SU-DHL-6 (cell line): ENCODE measurements around the gene TBC1D16.

Source experiments
- H2AFZ ChIP-seq: fragments of 200-600 bp; sonication (generic); 2 replicates; pipeline ENCODE4 v1.6.1; 2014; ENCODE audit warnings: low read depth, mild to moderate bottlenecking, moderate library complexity, mixed read lengths, antibody characterized with exemption, low read length; ENCODE audit not compliant: severe bottlenecking
- H3F3A ChIP-seq: fragments of 200-600 bp; shearing (Covaris generic); 2 replicates; pipeline ENCODE4 v1.6.0; 2016; ENCODE audit warnings: antibody characterized with exemption, mild to moderate bottlenecking; ENCODE audit not compliant: insufficient read depth
- H3K27ac ChIP-seq: fragments of 200-600 bp; sonication (generic); 2 replicates; pipeline ENCODE4 v1.5.1; 2016; ENCODE audit warnings: low read depth, mild to moderate bottlenecking, low read length, moderate library complexity, mixed read lengths
- H3K27me3 ChIP-seq: fragments of 200-600 bp; sonication (generic), shearing (Covaris generic); 2 replicates; pipeline ENCODE4 v1.6.0; 2014; ENCODE audit warnings: mild to moderate bottlenecking, low read length
- H3K36me3 ChIP-seq: fragments of 200-600 bp; sonication (generic); 2 replicates; pipeline ENCODE4 v1.6.1; 2014; ENCODE audit warnings: mild to moderate bottlenecking, low read length, mixed read lengths
- H3K4me2 ChIP-seq: fragments of 300-600, 200-600 bp; shearing (Covaris generic), sonication (generic); 2 replicates; pipeline ENCODE4 v1.6.0; 2014; ENCODE audit warnings: low read length, low read depth, mild to moderate bottlenecking; ENCODE audit not compliant: poor library complexity, severe bottlenecking
- H3K4me3 ChIP-seq: fragments of 200-600 bp; sonication (generic); 2 replicates; pipeline ENCODE4 v1.5.1; 2014; ENCODE audit warnings: antibody characterized with exemption, low read length, mild to moderate bottlenecking, mixed read lengths; ENCODE audit not compliant: insufficient read depth, poor library complexity, severe bottlenecking
- H3K79me2 ChIP-seq: fragments of 200-600 bp; sonication (generic); 2 replicates; pipeline ENCODE4 v1.6.1; 2014; ENCODE audit warnings: mild to moderate bottlenecking, low read length, moderate library complexity; ENCODE audit not compliant: insufficient read depth
- H3K9ac ChIP-seq: fragments of 200-600 bp; sonication (generic); 2 replicates; pipeline ENCODE4 v1.7.0; 2014; ENCODE audit warnings: mild to moderate bottlenecking, low read length
- H3K9me2 ChIP-seq: fragments of 200-600 bp; sonication (generic); replicated peaks from 2 replicates; pipeline ENCODE4 v1.6.1; 2014; ENCODE audit warnings: low read length; ENCODE audit not compliant: insufficient read depth
- H3K9me3 ChIP-seq: fragments of 200-600 bp; sonication (generic); 2 replicates; pipeline ENCODE4 v1.6.1; 2014; ENCODE audit warnings: low read length, mixed read lengths; ENCODE audit not compliant: insufficient read depth
- H4K20me1 ChIP-seq: fragments of 200-600 bp; sonication (generic); 2 replicates; pipeline ENCODE4 v1.6.1; 2014; ENCODE audit warnings: low read depth, mild to moderate bottlenecking, antibody characterized with exemption, low read length, moderate library complexity, mixed read lengths
- EZH2phosphoT487 ChIP-seq: fragments of 200-600 bp; sonication (generic), shearing (Covaris generic); conservative IDR thresholded peaks from 2 replicates; pipeline ENCODE4 v1.6.1; 2018; ENCODE audit warnings: mild to moderate bottlenecking, antibody characterized with exemption, low read length, moderate library complexity, mixed read lengths
- TF ChIP-seq, protein P1 (sequence below): fragments of 200-600 bp; sonication (generic); IDR thresholded peaks from one replicate; pipeline ENCODE4 v1.5.1; 2017; ENCODE audit warnings: antibody characterized with exemption, mild to moderate bottlenecking, low read length, moderate library complexity; ENCODE audit not compliant: insufficient read depth, poor library complexity, severe bottlenecking

TBC1D16 gene

GRCh38 chr17:79984877-79985276 is 50.8 kb downstream of the TBC1D16 start:
- H3K4me2 ChIP-seq = no peak overlapping the region
- no peaks in the 10 kb centered on the region for H3K36me3 ChIP-seq
- H3K79me2 ChIP-seq = no peaks in the 10 kb centered on the region
- TF ChIP-seq, protein P1, sequence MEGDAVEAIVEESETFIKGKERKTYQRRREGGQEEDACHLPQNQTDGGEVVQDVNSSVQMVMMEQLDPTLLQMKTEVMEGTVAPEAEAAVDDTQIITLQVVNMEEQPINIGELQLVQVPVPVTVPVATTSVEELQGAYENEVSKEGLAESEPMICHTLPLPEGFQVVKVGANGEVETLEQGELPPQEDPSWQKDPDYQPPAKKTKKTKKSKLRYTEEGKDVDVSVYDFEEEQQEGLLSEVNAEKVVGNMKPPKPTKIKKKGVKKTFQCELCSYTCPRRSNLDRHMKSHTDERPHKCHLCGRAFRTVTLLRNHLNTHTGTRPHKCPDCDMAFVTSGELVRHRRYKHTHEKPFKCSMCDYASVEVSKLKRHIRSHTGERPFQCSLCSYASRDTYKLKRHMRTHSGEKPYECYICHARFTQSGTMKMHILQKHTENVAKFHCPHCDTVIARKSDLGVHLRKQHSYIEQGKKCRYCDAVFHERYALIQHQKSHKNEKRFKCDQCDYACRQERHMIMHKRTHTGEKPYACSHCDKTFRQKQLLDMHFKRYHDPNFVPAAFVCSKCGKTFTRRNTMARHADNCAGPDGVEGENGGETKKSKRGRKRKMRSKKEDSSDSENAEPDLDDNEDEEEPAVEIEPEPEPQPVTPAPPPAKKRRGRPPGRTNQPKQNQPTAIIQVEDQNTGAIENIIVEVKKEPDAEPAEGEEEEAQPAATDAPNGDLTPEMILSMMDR = no peak
- H3K9me3 ChIP-seq = no peaks in the 10 kb centered on the region
- no peak overlapping the region for H2AFZ ChIP-seq
- no peak overlapping the region for H3K9ac ChIP-seq
- no peak overlapping the region for H3K4me3 ChIP-seq
- H3K27ac ChIP-seq = no peak overlapping the region
- H3K27me3 ChIP-seq = no peaks in the 10 kb centered on the region
- H3F3A ChIP-seq = no peaks in the 10 kb centered on the region
- H4K20me1 ChIP-seq = no peaks in the 10 kb centered on the region
- H3K9me2 ChIP-seq = no peaks in the 10 kb centered on the region

DNA sequence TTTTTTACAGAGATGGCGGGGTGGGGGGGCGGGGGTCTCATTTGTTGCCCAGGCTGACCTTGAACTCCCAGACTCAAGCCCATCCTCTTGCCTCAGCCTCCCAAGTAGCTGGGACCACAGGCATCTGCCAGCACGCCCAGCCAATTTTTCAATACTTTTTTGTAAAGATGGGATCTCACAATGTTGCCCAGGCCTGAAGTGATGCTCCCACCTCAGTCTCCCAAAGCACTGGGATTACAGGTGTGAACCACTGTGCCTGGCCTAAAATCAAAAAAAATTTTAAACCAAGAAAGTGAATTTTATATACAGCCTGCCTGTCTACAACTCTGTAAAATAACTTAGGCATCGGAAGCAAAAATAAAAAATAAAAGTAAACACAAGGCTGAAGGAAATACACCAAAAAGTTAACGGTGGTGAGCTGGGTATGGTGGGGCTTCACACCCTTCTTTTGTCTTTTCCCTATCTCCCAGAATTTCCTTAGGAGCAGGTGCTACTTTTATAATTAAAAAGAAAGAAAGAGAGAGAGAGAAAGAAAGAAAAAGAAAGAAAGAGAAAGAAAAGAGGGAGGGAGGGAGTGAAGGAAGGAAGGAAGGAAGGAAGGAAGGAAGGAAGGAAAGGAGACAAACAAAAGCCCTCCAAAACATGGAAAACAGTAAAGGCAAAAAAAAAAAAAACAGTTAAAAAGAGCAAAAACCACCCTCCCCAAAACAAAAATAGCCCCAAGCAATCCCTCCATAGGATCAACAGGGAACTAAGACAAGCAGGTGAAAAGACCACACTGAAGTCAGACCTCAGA is 51.4 kb downstream of the TBC1D16 start:
- no peak for TF ChIP-seq EZH2phosphoT487
- TF ChIP-seq, protein P1 = no peak
- H3K27me3 ChIP-seq = no peaks in the 10 kb centered on the region
- H3K4me3 ChIP-seq = no peak overlapping the region
- H3K9ac ChIP-seq = no peak overlapping the region
- H2AFZ ChIP-seq = no peak overlapping the region
- no peak overlapping the region for H3K27ac ChIP-seq
- H3K36me3 ChIP-seq = no peaks in the 10 kb centered on the region
- H3K79me2 ChIP-seq = no peaks in the 10 kb centered on the region
- H3F3A ChIP-seq = no peaks in the 10 kb centered on the region
- no peaks in the 10 kb centered on the region for H3K9me3 ChIP-seq
- no peak overlapping the region for H3K4me2 ChIP-seq
- no peaks in the 10 kb centered on the region for H3K9me2 ChIP-seq
- H4K20me1 ChIP-seq = no peaks in the 10 kb centered on the region

DNA sequence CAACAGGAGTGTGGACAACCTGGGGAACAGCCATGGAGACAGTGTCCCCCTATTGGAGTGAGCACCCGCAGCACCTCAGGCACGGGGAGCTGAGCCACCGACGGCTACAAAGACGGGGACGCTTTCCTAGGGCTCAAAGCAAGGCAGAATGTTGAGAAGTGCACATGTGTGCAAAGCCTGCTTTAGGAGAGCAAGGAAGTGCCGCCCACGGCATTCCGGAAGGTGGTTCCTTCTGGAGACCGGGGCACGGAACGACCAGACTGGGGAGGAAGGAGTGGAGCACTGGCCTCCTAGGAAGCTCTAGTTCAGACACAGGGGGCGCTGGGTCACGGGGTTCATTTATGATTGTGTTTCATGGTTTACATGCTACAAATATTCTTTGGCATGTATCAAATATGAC is 52.2 kb downstream of the TBC1D16 start:
- no peaks in the 10 kb centered on the region for H3K9me2 ChIP-seq
- H3K4me3 ChIP-seq = no peak overlapping the region

More for the DNA sequence above, 52.2 kb downstream of the TBC1D16 start:
- H3K27ac ChIP-seq = no peak overlapping the region
- H3K27me3 ChIP-seq = no peaks in the 10 kb centered on the region
- H2AFZ ChIP-seq = no peak overlapping the region
- TF ChIP-seq EZH2phosphoT487 = no peak
- TF ChIP-seq, protein P1 = no peak
- H3K4me2 ChIP-seq = no peak overlapping the region
- no peaks in the 10 kb centered on the region for H4K20me1 ChIP-seq
- H3K9ac ChIP-seq = no peak overlapping the region
- no peaks in the 10 kb centered on the region for H3K9me3 ChIP-seq
- no peaks in the 10 kb centered on the region for H3F3A ChIP-seq
- H3K79me2 ChIP-seq = no peaks in the 10 kb centered on the region
- H3K36me3 ChIP-seq = no peaks in the 10 kb centered on the region
